SKM-1 (cell line): ENCODE measurements around the gene DIAPH3.

ENCODE experiments used
- DNase-seq: peaks from one replicate; lab custom pipeline; 2025; ENCODE audit not compliant: unreplicated experiment; lab: John Stamatoyannopoulos, UW

Gene DIAPH3

GRCh38 chr13:59963827-59964226, 199.9 kb downstream of the DIAPH3 start:
- no peak for DNase-seq

DNA sequence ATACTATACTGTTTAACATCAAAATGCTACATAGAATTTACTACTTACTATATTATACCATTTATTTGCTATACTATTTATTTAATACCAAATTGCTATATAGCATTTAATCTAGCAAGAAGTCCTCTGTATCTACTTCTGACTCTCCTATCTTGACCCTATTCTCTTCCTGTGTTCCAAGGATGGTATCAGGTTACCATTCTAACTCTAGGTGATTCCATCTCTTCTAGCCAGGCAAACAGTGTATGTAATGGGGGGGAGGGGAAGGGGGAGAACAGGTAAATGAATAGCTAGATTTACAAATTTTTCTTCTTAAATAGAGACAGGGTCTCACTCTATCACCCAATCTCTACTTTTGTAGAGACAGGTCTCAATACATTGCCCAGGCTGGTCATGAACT, 200.3 kb downstream of the DIAPH3 start:
- no peak for DNase-seq

- no peak for DNase-seq
Measured at GRCh38 chr13:59962343-59962742, 201.4 kb downstream of the DIAPH3 start.

- DNase-seq, result no peak
Measured at GRCh38 chr13:59960683-59961082, 203.0 kb downstream of the DIAPH3 start.

DNA sequence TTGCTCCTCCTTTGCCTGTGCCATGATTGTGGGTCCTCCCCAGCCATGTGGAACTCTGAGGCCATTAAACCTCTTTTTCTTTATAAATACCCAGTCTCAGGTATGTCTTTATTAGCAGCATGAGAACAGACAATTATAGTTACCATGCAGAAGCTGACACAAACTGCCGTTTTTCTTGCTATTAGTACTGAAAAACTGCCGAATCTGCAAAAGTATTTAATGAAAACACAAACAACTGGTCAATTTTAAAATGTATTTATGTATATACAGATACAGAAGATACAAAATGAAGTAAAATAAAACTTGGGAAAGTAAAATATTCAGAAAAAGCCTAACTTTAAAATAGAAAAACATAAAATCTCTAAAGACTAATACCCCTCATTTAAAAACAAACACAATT, 206.3 kb downstream of the DIAPH3 start:
- no peak for DNase-seq

- DNase-seq, result no peak
Measured at GRCh38 chr13:59954601-59955000, 209.1 kb downstream of the DIAPH3 start.

- no peak for DNase-seq
Measured at GRCh38 chr13:59951011-59951410, 212.7 kb downstream of the DIAPH3 start.

DNA sequence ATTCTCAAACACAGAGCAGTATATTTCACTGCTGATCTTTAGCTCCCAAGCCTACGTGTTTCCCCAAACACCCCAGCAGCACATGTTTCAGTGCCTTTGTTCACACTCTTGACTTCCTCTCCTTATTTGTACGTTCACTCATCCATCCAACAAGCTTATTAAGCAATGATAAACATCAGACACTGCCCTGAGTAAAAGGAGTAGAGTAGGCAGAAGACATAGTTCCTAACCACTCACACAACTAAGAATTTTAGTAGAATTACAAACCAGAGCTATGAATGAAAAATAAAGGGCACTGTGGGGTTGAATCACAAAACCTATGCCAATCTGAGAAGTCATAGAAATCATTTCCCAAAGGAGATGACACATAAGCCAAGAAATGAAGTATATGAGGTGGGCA, 213.5 kb downstream of the DIAPH3 start:
- no peak for DNase-seq

DNA sequence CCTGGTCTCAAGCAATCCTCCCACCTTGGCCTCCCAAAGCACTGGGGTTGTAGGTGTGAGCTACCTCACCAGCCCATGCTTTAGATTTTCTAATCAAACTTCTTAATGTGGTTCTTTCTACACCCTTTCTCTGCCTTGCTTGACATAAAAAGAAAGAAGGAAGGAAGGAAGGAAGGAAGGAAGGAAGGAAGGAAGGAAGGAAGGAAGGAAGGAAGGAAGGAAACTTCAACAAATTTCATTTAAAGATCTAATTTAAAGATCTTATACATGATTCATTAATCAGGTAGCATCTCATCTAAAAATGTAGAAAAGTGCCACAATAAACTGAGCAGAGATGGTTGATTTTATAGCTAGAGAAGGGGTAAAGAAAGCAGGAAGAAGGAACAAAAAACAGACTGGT, 215.0 kb downstream of the DIAPH3 start:
- DNase-seq, result no peak

GRCh38 chr13:59946944-59947343, 216.8 kb downstream of the DIAPH3 start:
- DNase-seq, result no peak

DNA sequence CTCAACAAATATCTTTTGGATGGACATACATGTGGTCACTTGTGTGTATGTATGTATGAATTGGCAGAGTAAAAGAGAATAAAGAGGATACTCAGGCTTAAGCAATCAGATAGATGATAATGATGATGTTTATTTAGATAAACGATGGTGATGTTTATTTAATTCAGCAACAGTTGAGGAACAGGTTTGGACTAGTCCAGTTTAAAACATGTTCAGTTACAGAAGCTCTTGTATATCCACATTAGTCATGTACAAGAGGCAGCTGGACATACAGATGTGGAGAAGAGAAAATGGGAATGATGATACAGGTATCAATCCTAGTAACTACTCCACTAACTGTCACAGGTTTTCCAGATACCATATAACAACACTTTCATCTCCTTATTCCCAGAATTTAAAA, 232.1 kb downstream of the DIAPH3 start:
- no peak for DNase-seq

- no peak for DNase-seq
Measured at GRCh38 chr13:59924256-59924655, 239.5 kb downstream of the DIAPH3 start.

DNA sequence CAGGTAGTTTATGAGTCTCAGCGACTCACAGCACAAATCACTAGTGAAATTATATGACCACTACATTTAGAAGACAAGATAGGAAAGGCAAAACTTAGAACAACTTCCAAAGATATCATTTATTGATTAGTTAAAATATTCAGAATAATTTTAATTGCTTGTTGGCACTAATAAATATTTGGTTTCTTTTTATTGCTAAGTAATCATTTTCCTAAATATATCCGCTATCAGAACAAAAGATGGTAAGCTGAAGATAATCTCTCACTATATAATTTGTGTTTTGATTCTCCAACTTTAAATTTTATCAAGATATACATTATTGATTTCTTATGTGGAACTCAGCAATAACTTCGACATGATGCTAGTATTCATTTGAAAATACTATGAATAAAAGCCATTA, 248.5 kb downstream of the DIAPH3 start:
- DNase-seq, result no peak

GRCh38 chr13:59914556-59914955, 249.2 kb downstream of the DIAPH3 start:
- no peak for DNase-seq

DNA sequence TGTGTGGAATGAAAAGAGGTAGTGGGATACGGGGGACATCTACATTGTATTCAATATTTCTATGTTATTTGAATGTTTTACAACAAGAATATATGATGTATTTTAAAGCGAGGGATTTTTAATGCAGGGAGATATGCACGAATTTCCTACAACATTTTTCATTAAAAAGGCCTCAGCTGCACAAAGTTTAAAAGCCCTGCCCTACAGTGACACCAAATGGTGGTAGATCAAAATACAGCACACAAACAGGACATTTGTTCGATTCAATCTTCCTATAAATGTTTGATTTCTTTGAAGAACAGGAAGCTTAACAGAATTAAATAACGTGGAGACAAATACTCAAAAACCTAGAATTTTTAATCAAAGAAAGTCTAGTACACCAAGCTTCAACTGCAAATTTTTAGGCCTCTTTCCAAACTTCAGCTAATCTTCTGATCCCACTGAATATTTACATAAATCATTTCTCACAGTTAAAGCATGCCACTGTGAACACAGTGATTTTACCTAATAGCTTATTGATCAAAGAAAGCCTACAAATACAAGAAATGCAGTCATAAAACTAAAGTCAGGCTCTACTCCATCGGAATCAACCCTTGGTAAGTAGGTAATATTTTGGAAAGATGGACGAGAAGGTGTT, 257.2 kb downstream of the DIAPH3 start:
- DNase-seq, result no peak

GRCh38 chr13:59901191-59901590, 262.5 kb downstream of the DIAPH3 start:
- DNase-seq, result no peak

- DNase-seq, result no peak
Measured at GRCh38 chr13:59898066-59898465, 265.7 kb downstream of the DIAPH3 start.

DNA sequence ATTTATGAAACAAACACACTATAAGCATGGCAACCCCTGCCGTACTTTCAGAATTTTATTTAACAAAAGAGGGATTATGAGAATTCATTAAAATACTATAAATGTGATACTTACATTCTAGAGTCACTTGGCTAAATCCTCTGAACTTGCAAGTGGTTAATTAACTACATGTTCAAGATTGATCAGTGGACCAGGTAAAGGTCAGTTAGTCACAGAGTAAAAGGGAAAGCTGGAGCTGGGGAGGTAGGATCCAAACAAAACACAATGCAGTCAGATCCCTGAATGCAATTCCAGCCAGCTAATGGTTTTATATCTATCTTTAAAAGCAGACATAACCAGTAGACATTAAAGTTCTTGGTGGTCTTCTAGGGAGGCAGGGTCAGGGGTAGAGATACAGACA, 270.5 kb downstream of the DIAPH3 start:
- no peak for DNase-seq

DNA sequence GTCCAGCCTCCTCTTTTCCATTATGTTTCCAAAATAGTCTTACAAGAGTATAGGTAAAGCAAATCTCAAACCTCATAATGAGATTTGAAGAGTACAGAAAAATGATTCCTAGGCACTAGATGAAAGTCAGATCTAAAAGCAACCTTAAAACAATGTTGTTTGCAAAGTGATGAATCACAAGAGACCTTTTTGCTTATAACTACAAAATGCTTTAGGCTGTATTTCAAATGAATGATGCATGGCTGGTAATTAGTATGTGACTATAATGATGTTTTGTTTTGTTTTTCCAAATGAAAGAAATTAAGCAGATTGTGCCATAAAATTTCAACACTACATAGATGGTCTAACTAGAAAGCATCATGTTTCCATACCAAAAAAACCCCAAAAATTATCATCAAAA, 272.7 kb downstream of the DIAPH3 start:
- no peak for DNase-seq

- no peak for DNase-seq
Measured at GRCh38 chr13:59890054-59890453, 273.7 kb downstream of the DIAPH3 start.

GRCh38 chr13:59888408-59888807, 275.3 kb downstream of the DIAPH3 start:
- DNase-seq, result no peak

DNA sequence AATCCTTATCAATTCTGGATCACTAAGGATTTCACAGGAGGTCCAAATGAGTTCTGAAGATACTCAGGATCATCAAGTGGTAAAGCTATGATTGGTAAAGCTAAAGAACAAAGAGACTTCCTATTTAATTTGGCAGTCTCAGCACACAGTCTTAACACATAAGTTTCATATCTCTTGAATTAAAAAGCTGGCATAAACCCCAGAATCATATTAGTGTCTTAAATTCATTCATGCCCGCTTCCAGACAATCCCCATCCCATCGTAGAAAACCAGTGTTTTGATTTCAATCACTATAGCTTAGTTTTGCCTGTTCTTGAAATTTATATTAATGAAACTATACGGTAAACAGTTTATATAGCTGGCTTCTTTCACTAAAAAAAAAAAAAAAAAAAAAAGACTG, 278.7 kb downstream of the DIAPH3 start:
- no peak for DNase-seq

GRCh38 chr13:59883885-59884284, 279.8 kb downstream of the DIAPH3 start:
- DNase-seq, result no peak

DNA sequence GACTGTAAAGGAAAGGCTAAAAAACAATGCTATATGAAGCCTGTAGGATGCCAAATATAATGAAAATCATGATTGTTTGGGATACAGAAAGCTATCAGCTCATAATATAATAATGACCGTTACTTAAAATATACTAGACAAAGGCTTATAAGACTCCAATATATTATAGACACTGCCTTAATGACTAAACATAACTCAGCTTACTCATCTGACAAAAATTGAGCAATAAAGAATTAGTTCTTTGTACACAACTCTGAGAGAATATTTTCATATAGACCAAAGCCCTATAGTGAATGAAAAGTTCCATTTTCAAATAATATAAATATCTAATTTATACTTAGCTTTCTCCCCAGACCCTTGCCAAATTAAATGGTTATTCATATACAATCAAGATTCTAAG, 283.3 kb downstream of the DIAPH3 start:
- DNase-seq, result no peak
